GM18868 (cell line): Measurements from ENCODE around the gene IRGC.

Experiments used
- ATAC-seq: cut with Tn5 transposase; IDR thresholded peaks from one replicate; pipeline ENCODE4 v1.9.1; 2021; ENCODE audit warnings: mild to moderate bottlenecking, moderate library complexity; ENCODE audit not compliant: unreplicated experiment

IRGC gene

DNA sequence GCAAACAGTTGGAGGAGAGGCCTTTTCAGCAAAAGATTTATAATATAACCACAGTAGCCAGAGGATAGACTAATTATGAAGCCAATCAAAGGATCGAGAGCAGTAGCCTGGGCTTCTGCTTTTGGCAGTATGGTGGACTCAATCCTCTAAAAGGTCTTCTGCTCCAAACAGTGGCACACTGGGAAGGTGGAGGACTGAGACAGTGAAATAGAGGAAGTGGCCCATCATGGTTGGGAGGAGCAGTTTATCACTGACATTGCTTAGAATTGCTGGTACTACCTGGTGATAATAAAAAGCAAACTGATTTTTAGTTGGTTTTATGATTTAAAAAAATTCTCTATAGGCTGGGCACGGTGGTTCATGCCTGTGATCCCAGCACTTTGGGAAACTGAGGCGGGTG, 25.0 kb upstream of the IRGC start:
- no peak for ATAC-seq

DNA sequence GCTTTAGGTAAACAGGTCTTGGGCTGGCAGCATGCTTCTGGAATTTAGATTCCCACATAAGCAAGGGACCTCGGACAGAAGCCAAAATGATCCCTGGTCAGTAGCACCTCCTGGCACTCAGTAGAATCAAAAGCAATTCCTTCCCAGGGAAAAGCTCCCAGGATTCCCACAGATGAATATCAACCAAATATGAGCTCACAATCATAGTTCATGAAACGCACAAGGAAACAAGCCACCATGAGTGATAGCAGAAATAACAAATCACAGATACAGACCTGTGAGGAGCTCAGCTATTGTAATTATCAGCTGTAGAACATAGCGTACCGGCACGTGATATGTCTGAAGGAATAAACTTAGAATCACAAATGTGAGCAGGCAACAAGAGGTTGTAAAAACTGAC, 24.1 kb upstream of the IRGC start:
- ATAC-seq: no peak

GRCh38 chr19:43692385-43692784, 23.5 kb upstream of the IRGC start:
- no peak for ATAC-seq

- ATAC-seq: no peak
Observed at GRCh38 chr19:43692877-43693276, 23.0 kb upstream of the IRGC start.

DNA sequence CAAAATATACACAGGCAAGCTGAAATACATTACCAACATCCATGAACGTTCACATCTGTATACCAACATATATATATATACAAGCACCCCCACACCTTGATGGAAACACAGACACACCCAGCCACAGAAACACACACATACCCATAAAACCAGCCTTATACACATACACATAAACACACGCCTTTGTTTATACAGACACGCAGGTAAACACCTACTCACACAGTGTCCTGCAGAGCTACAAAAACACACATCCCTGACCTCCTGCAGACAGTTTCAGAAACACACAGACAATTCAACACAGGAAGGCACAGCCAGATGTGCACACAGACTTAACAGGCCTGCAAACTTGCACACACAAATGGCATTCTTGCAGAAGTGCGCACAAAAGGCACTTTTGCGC, 21.3 kb upstream of the IRGC start:
- no peak for ATAC-seq

- no peak for ATAC-seq
Observed at GRCh38 chr19:43695985-43696704, 19.7 kb upstream of the IRGC start.

DNA sequence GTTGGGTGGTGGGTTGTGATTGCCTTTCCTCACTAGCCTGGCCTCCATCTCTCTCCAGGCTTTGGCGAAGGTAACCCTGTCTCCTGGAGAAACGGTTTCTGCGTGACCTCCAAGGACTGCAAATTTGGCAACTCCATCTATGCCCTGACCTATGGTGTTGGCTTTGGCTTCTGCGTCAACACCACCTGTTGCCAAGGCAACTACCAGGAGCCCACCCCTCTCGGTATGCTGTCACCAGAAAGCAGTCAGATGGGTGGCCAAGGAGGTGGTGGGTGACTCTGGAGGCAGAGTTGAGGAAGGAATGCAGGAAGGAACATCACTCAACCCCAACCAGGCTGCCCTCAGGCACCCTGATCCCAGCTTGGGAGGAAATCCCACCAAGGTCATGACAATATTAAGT, 18.6 kb upstream of the IRGC start:
- ATAC-seq: no peak

- ATAC-seq: no peak
Observed at GRCh38 chr19:43699506-43700394, 16.1 kb upstream of the IRGC start.

GRCh38 chr19:43700395-43701000, 15.4 kb upstream of the IRGC start:
- ATAC-seq: no peak

- no peak for ATAC-seq
Observed at GRCh38 chr19:43704002-43704705, 11.7 kb upstream of the IRGC start.

DNA sequence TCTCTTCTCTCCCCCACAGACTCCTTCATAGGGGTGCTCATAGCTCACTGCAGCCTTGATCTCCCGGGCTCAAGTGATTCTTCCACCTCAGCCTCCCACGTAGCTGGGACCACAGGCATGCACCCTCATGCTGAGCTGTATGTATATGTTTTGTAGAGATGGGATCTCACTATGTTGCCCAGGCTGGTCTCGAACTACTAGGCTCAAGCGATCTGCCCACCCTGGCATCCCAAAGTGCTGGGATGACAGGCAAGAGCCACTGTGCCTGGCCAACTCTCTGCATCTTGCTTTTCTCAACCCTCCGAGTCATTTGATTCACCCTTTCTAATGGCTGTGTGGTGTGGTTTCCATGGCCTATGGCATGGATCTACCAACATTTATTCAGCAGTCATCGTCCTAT, 10.1 kb upstream of the IRGC start:
- ATAC-seq: no peak

DNA sequence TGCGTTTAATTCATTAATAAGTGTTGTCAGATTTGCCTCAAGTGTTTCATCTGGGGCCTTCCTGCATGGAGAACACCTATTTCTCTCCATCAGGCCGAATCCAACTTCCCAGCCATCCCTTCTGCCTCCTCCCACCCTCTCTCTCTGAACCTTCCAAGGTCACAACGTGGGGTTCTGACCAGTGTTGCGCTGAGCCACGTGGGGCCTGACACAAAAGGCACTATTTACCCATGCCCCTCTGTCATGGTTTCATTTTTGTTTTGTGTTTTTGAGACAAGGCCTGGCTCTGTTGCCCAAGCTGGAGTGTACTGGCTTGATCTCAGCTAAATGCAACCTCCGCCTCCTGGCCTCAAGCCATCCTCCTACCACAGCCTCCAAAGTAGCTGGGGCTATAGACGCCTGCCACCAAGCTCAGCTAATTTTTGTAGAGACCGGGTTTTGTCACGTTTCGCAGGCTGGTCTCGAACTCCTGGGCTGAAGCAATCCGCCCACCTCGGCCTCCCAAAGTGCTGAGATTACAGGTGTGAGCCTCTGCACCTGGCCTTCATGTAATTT, 8.6 kb upstream of the IRGC start:
- no peak for ATAC-seq

GRCh38 chr19:43708716-43709115, 7.2 kb upstream of the IRGC start:
- no peak for ATAC-seq

DNA sequence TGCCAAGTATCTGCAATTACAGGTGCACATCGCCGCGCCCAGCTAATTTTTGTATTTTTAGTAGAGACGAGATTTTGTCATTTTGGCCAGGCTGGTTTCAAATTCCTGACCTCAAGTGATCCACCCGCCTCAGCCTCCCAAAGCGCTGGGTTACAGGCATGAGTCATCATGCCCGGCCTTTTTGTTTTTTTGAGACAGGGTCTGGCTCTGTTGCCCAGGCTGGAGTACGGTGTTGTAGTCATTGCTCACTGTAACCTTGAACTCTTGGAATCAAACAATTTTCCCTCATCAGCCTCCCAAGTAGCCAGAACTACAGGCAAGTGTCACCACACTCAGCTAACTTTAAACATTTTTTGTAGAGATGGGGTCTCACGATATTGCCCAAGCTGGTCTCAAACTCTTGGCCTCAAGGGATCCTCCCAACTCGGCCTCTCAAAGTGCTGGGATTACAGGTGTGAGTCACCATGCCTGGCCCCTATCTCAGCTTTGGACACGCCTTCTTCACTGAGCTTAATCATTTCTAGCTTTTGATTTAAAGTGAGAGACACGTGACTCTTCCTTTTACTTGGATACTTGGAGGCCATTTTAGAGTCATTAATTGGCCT, 4.0 kb upstream of the IRGC start:
- ATAC-seq: no peak

- no peak for ATAC-seq
Observed at GRCh38 chr19:43713208-43713607, 2.7 kb upstream of the IRGC start.

DNA sequence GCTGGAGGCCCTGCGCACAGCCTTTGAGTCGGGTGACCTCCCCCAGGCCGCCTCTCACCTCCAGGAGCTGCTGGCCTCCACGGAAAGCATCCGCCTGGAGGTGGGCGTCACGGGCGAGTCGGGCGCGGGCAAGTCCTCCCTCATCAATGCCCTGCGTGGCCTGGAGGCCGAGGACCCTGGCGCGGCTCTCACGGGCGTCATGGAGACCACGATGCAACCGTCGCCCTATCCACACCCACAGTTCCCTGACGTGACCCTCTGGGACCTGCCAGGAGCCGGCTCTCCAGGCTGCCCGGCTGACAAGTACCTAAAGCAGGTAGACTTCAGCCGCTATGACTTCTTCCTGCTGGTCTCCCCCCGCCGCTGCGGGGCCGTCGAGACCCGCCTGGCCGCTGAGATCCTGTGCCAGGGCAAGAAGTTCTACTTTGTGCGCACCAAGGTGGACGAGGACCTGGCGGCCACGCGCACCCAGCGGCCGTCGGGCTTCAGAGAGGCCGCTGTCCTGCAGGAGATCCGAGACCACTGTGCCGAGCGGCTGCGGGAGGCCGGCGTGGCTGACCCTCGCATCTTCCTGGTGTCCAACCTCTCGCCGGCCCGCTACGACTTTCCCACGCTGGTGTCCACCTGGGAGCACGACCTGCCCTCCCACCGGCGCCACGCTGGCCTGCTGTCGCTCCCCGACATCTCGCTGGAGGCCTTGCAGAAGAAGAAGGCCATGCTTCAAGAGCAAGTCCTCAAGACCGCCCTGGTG, 2.9 kb downstream of the IRGC start:
- no peak for ATAC-seq

GRCh38 chr19:43719378-43719868, 3.5 kb downstream of the IRGC start:
- no peak for ATAC-seq

GRCh38 chr19:43719918-43720317, 4.0 kb downstream of the IRGC start:
- no peak for ATAC-seq

DNA sequence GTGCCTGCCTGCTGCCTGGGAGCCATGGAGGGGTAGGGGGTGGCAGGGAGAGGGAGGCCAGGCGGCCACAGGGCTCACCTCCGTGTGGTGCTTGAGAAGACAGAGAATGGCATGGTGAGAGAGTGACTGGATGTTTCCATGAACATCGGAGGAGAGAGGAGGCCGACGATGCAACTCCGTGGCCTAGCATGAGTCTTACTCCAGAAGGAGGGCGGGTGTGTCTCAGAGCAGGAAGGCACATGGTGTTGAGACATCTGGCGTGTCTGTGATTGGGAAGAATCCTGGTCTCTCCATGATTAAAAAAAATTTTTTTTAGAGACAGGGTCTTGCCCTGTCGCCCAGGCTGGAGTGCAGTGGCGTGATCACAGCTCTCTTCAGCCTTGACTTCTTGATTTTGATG, 5.1 kb downstream of the IRGC start:
- no peak for ATAC-seq
